HG03135 (cell line): ENCODE results near the gene GRB14.
"Not testable (repeated sequence)": the region's sequence is repeated elsewhere in the genome, so short reads cannot be mapped to it uniquely, and the experiment has no call there.

Source experiments
- ATAC-seq: cut with Tn5 transposase; IDR thresholded peaks from one replicate; pipeline ENCODE4 v1.9.1; 2021; ENCODE audit warnings: mild to moderate bottlenecking, moderate library complexity; ENCODE audit not compliant: unreplicated experiment

Gene GRB14

GRCh38 chr2:164560181-164560792 lies 61.0 kb downstream of the GRB14 start:
- no peak for ATAC-seq

GRCh38 chr2:164558450-164558849 lies 62.8 kb downstream of the GRB14 start:
- no peak for ATAC-seq

DNA sequence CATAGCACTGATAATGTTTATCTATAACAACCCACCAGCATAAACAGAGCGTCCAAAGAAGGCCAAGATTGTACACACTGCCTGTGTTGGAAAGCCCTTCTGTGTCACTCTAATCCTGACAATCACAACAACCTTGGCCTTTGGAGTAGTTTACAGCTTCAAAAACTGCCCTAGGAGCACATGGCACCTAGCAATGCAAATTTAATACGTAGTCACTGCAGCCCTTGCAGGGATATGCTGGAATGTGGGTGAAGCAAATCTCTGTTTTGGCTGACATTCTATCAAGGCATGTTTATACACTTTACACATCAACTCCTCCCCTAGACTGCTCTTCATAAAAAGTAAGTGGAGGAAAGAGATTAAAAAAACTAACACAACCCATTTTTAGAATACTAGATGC lies 66.8 kb downstream of the GRB14 start:
- no peak for ATAC-seq

- ATAC-seq, result no peak
Observed at GRCh38 chr2:164551519-164551918, 69.8 kb downstream of the GRB14 start.

DNA sequence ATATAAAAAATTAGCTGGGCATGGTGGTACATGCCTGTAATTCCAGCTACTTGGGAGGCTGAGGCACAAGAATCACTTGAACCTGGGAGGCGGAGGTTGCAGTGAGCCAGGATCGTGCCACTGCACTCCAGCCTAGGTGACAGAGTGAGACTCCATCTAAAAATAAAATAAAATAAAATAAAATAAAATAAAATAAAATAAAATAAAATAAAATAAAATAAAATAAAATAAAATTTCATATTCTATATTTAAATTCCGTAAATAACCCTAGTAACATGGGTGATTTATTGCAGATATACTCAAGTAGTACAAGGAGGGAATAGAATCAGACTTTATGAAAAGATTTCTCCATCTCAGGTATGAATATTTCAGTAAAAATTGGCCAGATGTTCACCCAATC lies 71.6 kb downstream of the GRB14 start:
- not testable (repeated sequence) for ATAC-seq

- no peak for ATAC-seq
Observed at GRCh38 chr2:164545484-164545883, 75.8 kb downstream of the GRB14 start.

DNA sequence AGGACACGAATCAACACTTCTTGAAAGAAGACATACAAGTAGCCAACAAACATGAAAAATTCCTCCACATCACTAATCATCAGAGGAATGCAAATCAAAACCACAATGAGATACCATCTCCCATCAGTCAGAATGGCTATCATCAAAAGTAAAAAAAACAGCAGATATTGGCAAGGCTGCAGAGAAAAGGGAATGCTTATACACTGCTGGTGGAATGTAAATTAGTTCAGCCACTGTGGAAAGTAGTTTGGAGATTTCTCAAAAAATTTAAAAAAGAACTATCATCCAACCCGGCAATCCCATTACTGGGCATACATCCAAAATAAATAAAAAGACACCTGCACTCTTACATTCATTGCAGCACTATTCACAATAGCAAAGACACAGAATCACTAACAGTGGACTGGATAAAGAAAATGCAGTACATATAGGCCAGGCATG lies 78.7 kb downstream of the GRB14 start:
- no peak for ATAC-seq

DNA sequence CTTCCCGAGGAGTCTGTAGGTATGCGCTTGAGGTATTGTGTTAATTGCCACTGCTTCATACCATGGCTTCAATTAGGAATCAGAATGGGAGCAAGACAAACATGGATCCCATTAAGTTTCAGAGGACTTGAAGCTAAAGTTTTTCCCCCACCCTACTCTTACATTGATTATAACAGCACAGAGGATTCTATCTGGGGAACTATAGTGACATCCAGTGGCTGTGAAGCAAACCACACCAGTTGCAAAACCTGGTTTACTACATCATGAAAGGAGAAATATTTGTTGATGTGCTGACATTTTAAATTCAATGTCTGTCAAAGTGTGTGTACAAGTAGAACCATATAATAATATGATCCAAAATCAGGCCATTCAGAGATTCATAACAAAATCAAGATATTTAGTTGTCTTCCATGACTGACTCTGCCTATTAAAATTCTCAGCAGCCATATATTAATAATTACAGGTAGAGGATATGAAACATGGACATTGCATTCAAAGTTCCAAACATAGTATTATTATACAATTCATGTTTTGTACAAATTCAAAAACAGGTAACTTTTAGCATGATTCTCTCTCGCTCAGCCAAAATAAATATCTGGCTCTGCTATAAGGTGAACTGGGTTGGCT lies 82.9 kb downstream of the GRB14 start:
- peak; percentile 78 for ATAC-seq

DNA sequence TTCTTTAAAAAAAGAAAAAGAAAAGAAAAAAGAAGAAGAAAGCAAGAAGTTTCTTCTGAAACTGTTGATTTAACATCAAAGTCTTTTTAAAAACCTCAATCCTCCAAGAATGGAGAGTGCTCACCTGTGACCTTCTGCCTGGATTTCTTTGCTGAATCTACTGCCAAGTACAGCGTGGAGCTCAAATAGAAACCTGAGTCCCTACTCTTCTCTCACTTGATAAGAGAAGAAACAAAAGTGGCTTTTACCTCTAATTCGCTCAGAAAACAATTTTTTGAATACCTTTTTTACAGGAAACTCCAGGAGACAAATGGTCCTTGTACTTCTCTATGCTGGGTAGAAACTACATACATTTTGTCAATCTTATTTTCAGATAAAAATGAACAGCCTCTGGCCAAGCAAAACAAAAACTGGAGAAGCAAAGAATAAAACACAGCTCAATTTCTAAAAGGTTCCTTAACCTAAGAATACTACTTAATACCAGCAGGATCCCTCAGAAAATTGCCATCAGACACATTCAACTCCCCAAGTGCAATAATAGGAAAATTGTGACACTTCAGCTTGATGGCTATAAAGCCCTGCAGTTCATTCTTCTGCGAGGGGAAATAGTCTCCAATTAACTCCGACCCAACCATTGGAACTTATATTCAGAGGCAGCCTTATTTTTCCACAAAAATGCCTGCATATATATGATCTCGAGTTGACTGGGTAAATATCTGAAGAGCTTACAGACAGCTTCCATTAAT lies 85.8 kb downstream of the GRB14 start:
- ATAC-seq, result no peak

GRCh38 chr2:164530464-164530863 lies 90.8 kb downstream of the GRB14 start:
- no peak for ATAC-seq

GRCh38 chr2:164523726-164524125 lies 97.6 kb downstream of the GRB14 start:
- ATAC-seq, result no peak

- ATAC-seq, result no peak
Observed at GRCh38 chr2:164523009-164523408, 98.3 kb downstream of the GRB14 start.

DNA sequence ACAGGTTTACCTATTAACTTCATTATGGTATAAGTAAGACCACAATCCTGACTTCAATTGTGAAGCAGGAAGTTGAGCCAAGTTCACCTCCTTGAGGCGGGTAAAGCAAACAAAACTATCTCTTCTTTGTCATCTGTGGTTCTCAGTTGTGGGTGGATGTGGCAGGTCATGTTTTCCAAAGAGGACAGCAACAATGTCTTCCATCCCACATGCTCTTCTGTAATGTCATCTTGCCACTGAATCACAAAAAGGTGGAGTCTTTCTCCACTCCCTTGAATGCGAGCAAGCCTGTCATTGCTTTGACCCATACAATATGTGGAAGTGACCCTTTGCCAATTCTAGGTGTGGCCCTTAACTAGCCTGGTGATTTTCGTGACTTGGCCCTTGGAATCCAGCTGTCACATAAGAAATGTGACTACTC lies 98.7 kb downstream of the GRB14 start:
- no peak for ATAC-seq

GRCh38 chr2:164515734-164516133 lies 105.5 kb downstream of the GRB14 start:
- no peak for ATAC-seq

DNA sequence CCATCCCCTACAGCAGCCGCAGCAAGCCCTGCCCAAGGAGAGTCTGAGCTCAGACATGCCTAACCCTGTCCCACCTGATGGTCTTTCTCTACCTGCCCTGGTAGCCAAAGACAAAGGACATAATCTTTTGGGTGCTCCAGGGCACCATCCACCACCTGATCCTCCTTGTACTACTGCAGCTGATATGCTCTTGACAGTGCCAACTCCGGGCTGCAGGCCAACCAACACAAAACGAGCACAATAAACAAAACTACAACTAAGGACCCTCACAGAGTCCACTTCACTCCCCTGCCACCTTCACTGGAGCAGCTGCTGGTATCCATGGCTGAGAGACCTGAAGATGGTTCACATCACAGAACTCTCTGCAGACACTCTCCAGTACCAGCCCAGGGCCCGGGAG lies 106.3 kb downstream of the GRB14 start:
- ATAC-seq, result no peak

GRCh38 chr2:164514491-164514890 lies 106.8 kb downstream of the GRB14 start:
- ATAC-seq, result no peak

- no peak for ATAC-seq
Observed at GRCh38 chr2:164512871-164513270, 108.4 kb downstream of the GRB14 start.

DNA sequence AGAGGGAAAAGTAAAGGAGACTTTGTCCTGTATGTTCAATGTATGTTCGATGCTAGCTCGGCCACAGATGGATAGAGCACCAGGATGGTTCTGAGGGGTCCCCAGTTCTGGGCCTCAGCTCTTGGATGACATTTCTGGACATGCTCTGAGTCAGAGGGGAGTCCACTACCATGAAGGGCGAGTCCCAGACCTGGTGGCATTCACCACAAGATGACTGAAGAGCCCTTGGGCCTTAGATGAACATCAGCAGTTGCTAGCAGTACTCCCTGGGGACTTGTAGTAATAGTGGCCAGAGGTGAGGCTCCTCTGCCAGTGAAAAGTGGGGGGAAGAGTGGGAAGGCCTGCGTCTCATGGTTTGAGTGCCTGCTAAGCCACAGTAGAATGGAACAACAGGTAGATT lies 109.5 kb downstream of the GRB14 start:
- ATAC-seq, result no peak

- no peak for ATAC-seq
Observed at GRCh38 chr2:164510895-164511294, 110.4 kb downstream of the GRB14 start.

DNA sequence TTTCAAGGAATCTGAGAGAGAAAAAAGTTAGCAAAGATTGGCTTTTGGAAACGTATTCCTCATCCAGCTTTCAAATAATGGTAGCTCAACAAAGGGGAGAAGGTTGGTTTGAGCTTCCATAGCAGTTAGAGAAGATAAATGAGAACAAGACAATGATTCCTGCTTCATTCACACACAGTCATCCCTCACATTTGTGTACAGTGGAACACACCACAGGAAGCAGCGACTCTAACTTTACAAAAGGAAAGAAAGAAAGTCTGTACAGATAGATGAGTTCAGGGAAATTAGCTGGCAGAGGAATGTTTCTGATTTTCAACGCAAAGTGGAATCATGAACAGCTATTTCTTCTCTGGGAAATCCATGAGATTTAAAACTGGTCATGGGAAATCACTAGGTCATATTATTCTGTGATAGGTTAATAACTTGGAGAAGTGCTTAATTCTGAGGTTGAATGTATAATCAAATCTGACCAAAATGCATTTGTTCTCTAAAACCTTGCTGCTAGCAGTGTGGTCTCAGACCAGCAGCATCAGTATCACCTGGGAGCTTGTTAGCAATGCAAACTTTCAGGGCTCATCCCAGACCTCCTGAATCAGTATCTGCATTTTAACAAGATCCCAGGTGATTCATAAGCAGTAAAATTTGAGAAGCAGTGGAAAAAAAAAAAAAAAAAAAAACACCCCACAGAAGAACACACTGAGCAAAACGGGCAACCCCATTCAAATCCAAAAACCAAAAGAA lies 112.0 kb downstream of the GRB14 start:
- ATAC-seq, result no peak

DNA sequence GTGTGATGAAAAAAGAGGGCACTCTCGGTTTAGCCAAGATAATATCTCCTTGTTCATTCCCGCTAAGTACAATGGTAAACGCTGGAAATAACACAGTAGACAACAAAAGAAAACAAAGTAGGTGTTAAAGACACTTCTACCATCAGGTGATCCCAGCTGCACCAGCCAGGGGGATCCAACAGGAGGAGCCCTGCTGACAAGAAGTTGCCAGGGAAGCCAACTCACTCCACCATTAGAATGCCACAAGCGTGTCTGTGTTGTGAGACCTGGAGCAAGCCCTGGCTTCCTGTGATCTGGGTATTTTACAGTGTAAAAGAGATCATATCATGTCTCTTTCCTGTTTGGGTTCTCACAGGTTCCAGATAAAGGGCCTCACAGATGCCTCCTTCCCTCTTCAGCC lies 117.0 kb downstream of the GRB14 start:
- no peak for ATAC-seq
